Skeletal muscle tissue (tissue), 4 donors: ENCODE data around the gene PLA2G5. TPM values are rescaled to one million over a fixed set of nuclear protein-coding genes. Genes with fewer than 3 reads are reported as not detected.

ENCODE experiments used
- H3K27ac ChIP-seq: one replicate; pipeline ENCODE4 v1.7.0; 2013; ENCODE audit warnings: mild to moderate bottlenecking, low read depth, low read length, inconsistent platforms
- H3K27me3 ChIP-seq, 3 donors: one replicate each; pipeline ENCODE4 v1.7.0; 2013; ENCODE audit warnings: low read length in 3 of 3; ENCODE audit not compliant: control insufficient read depth in 3 of 3, insufficient read depth in 3 of 3
- H3K36me3 ChIP-seq, 3 donors: one replicate each; pipeline ENCODE4 v1.7.0; 2013; ENCODE audit warnings: low read length in 3 of 3; ENCODE audit not compliant: control insufficient read depth in 3 of 3, insufficient read depth in 3 of 3
- H3K4me1 ChIP-seq, 3 donors: one replicate each; pipeline ENCODE4 v1.7.0; 2013; ENCODE audit warnings: low read length in 3 of 3, mild to moderate bottlenecking in 3 of 3; ENCODE audit not compliant: control insufficient read depth in 3 of 3, insufficient read depth in 3 of 3
- H3K4me3 ChIP-seq, 3 donors: one replicate each; pipeline ENCODE4 v1.7.0; 2013; ENCODE audit warnings: low read length in 3 of 3
- H3K9ac ChIP-seq, 3 donors: one replicate each; pipeline ENCODE4 v1.7.0; 2013; ENCODE audit warnings: low read length in 3 of 3, mild to moderate bottlenecking in 3 of 3, moderate library complexity in 2 of 3, low read depth in 1 of 3
- H3K9me3 ChIP-seq, 3 donors: one replicate each; pipeline ENCODE4 v1.7.0; 2013; ENCODE audit warnings: low read length in 3 of 3; ENCODE audit not compliant: control insufficient read depth in 3 of 3
- total RNA-seq: library from RNA; depleted of rRNA; stranded (reverse); fragments of >200 nt; gene quantifications from one replicate; pipeline ENCODE4 v1.2.3, GENCODE V29; 2014
- donor health status: Osteomylitis.

Gene PLA2G5
- total RNA-seq, 1 donor from 2014 or later, result 0.52 TPM

DNA sequence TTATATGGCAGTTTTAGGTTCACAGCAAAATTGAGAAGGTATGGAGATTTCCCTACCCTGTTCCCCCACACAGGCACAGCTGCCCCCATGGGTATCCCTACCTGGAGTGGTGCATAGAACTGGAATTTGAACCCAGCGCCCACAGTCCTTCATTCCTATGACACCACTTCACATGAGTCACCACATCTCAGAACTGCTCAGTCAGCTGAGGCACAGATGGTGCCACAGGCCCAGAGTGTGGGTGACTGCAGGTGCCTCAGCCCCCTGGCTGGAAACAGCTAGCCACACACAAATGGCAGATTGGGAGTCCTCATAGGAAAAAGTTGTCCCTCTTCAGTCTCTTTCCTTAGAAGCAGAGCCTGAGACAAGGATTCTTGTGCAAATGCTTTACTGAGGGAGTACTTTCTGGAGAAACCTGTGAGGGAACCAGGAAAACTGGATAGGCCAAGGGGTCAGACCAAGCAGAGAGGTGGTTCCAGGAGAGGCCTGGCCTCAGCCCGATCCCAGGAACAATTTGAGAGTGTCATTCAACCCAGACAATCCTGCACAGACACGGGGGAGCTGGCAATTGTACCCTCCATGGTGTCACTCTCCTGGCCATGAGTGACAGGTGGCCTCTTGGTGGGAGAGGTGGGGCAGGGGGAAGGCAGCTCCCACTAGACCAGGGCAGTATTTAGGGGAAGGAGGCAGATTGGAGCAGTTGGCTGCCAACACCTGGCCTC, 42.4 kb downstream of the PLA2G5 start:
- no peaks in the 10 kb centered on the region for H3K9me3 ChIP-seq
- no peaks in the 10 kb centered on the region for H3K4me1 ChIP-seq
- H3K27me3 ChIP-seq, result peaks cover 3 to 30% (median 20%) of the 10 kb centered on the region in 3 donors
- no peaks in the 10 kb centered on the region for H3K36me3 ChIP-seq
- no peak overlapping the region for H3K27ac ChIP-seq
- H3K4me3 ChIP-seq, result no peak overlapping the region
- no peak overlapping the region for H3K9ac ChIP-seq

- Histone ChIP-seq H3K9ac (no peak overlapping the region), H3K4me3 (no peak overlapping the region)
Measured at GRCh38 chr1:20114021-20114648, 44.1 kb downstream of the PLA2G5 start.

DNA sequence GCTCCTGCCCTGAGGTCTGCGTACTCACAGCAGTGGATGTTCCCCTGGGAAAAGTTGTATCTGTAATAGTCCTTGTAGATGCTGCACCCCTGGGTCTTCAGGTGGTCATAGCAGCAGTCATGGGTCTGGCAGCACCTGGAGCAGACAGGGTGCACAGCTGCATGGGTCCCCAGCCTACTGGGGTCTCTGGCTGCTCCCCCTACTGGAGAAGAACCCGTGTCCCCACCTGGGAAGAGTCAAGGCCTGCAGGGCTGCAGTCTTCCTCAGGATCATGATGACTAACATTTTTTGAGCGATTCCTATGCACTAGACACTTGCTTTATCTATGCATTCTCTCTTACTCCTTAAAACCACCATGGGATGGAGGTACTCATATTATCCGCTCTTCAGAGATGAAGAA, 45.5 kb downstream of the PLA2G5 start:
- Histone ChIP-seq H3K27ac (no peak overlapping the region), H3K4me1 (no peaks in the 10 kb centered on the region), H3K27me3 (peaks cover 3 to 24% (median 22%) of the 10 kb centered on the region in 3 donors), H3K9me3 (no peaks in the 10 kb centered on the region), H3K9ac (no peak overlapping the region), H3K36me3 (no peaks in the 10 kb centered on the region), H3K4me3 (no peak overlapping the region)

More at GRCh38 chr1:20114021-20114648, 44.1 kb downstream of the PLA2G5 start:
- Histone ChIP-seq H3K9me3 (no peaks in the 10 kb centered on the region), H3K27me3 (peaks cover 3 to 30% (median 20%) of the 10 kb centered on the region in 3 donors), H3K36me3 (no peaks in the 10 kb centered on the region), H3K4me1 (no peaks in the 10 kb centered on the region), H3K27ac (no peak overlapping the region)

- H3K27me3 ChIP-seq, result peaks cover 3 to 27% (median 22%) of the 10 kb centered on the region in 3 donors
Measured at GRCh38 chr1:20115916-20116315, 45.9 kb downstream of the PLA2G5 start.

GRCh38 chr1:20117236-20117635, 47.2 kb downstream of the PLA2G5 start:
- H3K27me3 ChIP-seq, result peaks cover 8 to 34% (median 27%) of the 10 kb centered on the region in 3 donors
- H3K9ac ChIP-seq, result no peak overlapping the region

More at GRCh38 chr1:20115916-20116315, 45.9 kb downstream of the PLA2G5 start:
- H3K9me3 ChIP-seq, result no peaks in the 10 kb centered on the region
- H3K9ac ChIP-seq, result no peak overlapping the region
- H3K27ac ChIP-seq, result no peak overlapping the region
- no peak overlapping the region for H3K4me3 ChIP-seq
- no peaks in the 10 kb centered on the region for H3K36me3 ChIP-seq
- H3K4me1 ChIP-seq, result no peaks in the 10 kb centered on the region

DNA sequence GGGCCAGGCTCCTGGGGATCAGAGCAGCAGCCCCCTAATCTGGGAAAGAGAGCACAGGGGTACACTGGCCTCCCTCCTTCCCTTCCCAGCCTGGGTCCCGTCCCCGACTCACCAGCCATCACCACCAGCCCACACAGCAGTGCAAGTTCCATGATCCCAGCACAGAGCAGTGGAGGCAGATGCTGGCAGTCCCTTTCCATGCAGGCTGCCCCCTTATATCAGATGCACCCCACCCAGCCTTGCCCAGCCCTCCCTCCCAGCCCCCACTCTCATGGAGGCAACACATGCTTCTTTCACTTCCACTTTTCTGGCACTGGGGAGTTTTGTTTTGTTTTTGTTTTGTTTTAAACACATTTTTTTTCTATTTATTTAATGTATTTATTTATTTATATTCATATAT, 49.4 kb downstream of the PLA2G5 start, which contains the start of gene PLA2G2D:
PLA2G2D (minus strand) TSS at position 190 of the 400 bp plus-strand sequence; CDS start at position 152, 38 bp downstream.
- Histone ChIP-seq H3K9me3 (no peaks in the 10 kb centered on the region), H3K36me3 (no peaks in the 10 kb centered on the region), H3K9ac (no peak within 1 kb of the TSS), H3K27ac (no peak within 1 kb of the TSS), H3K27me3 (peaks cover 8 to 28% (median 10%) of the 10 kb centered on the region in 3 donors), H3K4me3 (no peak within 1 kb of the TSS), H3K4me1 (peaks cover 0 to under 1% (median 0%) of the 10 kb centered on the region in 3 donors)

More at GRCh38 chr1:20117236-20117635, 47.2 kb downstream of the PLA2G5 start:
- no peaks in the 10 kb centered on the region for H3K36me3 ChIP-seq
- no peak overlapping the region for H3K27ac ChIP-seq
- no peaks in the 10 kb centered on the region for H3K9me3 ChIP-seq
- H3K4me3 ChIP-seq, result no peak overlapping the region
- no peaks in the 10 kb centered on the region for H3K4me1 ChIP-seq

- peaks cover 0 to 4% (median 4%) of the 10 kb centered on the region in 3 donors for H3K4me1 ChIP-seq
- H3K9ac ChIP-seq, result no peak overlapping the region
- no peaks in the 10 kb centered on the region for H3K9me3 ChIP-seq
- no peak overlapping the region for H3K4me3 ChIP-seq
- no peak overlapping the region for H3K27ac ChIP-seq
- H3K27me3 ChIP-seq, result peaks cover 7 to 23% (median 8%) of the 10 kb centered on the region in 3 donors
- no peaks in the 10 kb centered on the region for H3K36me3 ChIP-seq
Measured at GRCh38 chr1:20120796-20121195, 50.8 kb downstream of the PLA2G5 start.

DNA sequence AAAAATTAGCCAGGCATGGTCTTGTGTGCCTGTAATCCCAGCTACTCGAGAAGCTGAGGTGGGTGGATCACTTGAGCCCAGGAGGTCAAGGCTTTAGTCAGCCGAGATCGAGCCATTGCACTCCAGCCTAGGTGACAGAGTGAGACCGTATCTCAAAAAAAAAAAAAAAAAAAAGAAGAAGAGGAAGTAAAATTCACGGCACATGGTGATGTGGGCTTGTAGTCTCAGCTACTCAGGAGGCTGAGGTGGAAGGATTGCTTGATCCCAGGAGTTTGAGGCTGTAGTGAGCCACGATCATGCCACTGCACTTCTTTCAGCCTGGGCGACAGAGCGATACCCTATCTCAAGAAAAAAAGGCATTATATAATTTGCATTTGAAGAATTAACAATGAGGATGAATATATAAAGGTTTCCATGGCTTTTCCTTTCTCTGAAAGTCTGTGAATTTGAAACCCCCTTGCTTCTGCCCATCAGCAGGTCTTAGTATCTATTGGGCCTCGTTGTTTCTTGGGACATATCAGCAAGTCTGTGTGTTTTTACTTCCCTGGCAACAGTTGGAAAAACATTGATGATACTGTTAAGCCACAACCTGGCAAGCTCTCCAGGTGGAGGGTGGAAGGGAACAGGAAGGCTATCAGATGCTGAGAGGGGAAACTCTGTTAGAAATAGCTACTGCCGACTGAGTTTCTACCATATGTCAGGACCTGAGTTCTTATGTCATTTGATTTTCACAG, 53.9 kb downstream of the PLA2G5 start:
- Histone ChIP-seq H3K27me3 (peaks cover 7 to 19% (median 8%) of the 10 kb centered on the region in 3 donors), H3K27ac (no peak overlapping the region), H3K4me1 (peaks cover 0 to 4% (median 4%) of the 10 kb centered on the region in 3 donors), H3K4me3 (no peak overlapping the region), H3K9me3 (no peaks in the 10 kb centered on the region), H3K36me3 (no peaks in the 10 kb centered on the region), H3K9ac (no peak overlapping the region)

DNA sequence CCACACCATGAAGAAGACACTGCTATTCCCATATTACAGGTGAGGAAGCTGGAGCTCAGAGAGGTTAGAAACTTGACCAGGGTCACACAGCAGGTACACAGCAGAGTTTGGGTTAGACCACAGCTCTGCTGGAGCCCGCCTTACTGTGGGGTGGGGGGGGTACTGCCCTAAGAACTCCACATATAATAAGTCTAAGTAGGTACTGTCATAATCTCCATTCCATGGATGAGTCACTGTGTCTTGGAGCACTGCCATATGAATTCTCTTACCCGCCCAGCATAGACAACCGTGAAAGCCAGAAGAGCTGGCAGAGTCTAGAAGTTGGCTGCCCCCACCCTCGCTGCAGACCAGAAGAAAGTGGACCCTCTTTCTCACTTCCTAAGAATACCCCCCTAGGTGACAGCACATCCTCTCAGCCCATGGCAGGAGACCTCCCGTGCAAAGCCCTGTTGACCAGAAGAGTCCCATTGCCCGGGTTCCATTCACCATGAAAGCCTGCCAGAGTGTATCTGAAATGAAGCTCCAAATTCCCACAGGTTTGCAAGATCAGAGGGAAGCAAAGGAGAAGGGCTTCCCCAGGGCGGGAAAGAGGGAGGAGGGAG, 54.6 kb downstream of the PLA2G5 start:
- Histone ChIP-seq H3K4me3 (no peak overlapping the region), H3K27ac (no peak overlapping the region), H3K9ac (no peak overlapping the region), H3K4me1 (peaks cover 0 to 4% (median 4%) of the 10 kb centered on the region in 3 donors), H3K27me3 (peaks cover 5 to 16% (median 8%) of the 10 kb centered on the region in 3 donors), H3K36me3 (no peaks in the 10 kb centered on the region), H3K9me3 (no peaks in the 10 kb centered on the region)
